ENCODE measurements around the gene DPH7.
"Not testable (repeated sequence)": the region's sequence is repeated elsewhere in the genome, so short reads cannot be mapped to it uniquely, and the experiment has no call there.

The DPH7 gene

GRCh38 chr9:137578518-137579258 is at the start of gene DPH7:
Gene DPH7, minus strand, starts transcription at chr9:137578925. Its CDS starts 148 bp downstream, at chr9:137578777.
- peak; percentile 98 for DNase-seq

GRCh38 chr9:137627406-137627805 is 48.7 kb upstream of the DPH7 start:
- not testable (repeated sequence) for DNase-seq

DNA sequence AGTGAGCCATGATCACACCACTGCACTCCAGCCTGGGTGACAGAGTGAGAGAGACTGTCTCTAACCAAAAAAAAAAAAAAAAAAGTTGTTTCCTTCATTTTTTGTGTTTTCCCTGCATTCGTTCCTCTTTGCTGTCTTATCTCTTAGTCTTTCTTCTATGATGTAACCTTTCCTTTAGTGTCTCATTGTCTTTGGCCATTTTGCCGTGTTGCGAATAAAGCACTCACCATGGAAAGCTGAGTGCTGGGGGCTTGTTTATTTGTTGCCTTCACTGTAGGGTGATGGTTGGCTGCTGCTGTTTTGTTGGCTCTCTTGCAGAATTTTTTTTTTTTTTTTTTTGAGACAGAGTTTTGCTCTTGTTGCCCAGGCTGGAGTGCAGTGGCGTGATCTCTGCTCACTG is 47.7 kb upstream of the DPH7 start:
- no peak for DNase-seq

DNA sequence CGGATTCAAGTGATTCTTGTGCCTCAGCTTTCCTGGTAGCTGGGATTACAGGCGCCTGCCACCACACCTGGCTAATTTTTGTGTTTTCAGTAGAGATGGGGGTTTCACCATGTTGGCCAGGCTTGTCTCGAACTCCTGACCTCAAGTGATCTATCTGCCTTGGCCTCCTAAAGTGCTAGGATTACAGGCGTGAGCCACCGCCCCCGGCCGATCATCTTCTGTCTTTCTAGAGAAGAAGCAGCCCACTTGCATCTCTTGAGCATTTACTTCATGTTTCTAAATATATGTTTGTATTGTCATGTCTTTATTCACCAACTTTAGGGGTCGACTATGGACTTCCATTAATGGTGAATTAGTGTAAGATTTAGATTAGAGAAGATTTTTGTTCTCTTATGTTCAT is 43.5 kb upstream of the DPH7 start:
- not testable (repeated sequence) for DNase-seq

- no peak for DNase-seq
Measured at GRCh38 chr9:137621131-137621757, 42.5 kb upstream of the DPH7 start.

- no peak for DNase-seq
Measured at GRCh38 chr9:137620581-137620980, 41.9 kb upstream of the DPH7 start.

- DNase-seq, result no peak
Measured at GRCh38 chr9:137620048-137620405, 41.3 kb upstream of the DPH7 start.

GRCh38 chr9:137619240-137620047 is 40.7 kb upstream of the DPH7 start:
- DNase-seq, result no peak

DNA sequence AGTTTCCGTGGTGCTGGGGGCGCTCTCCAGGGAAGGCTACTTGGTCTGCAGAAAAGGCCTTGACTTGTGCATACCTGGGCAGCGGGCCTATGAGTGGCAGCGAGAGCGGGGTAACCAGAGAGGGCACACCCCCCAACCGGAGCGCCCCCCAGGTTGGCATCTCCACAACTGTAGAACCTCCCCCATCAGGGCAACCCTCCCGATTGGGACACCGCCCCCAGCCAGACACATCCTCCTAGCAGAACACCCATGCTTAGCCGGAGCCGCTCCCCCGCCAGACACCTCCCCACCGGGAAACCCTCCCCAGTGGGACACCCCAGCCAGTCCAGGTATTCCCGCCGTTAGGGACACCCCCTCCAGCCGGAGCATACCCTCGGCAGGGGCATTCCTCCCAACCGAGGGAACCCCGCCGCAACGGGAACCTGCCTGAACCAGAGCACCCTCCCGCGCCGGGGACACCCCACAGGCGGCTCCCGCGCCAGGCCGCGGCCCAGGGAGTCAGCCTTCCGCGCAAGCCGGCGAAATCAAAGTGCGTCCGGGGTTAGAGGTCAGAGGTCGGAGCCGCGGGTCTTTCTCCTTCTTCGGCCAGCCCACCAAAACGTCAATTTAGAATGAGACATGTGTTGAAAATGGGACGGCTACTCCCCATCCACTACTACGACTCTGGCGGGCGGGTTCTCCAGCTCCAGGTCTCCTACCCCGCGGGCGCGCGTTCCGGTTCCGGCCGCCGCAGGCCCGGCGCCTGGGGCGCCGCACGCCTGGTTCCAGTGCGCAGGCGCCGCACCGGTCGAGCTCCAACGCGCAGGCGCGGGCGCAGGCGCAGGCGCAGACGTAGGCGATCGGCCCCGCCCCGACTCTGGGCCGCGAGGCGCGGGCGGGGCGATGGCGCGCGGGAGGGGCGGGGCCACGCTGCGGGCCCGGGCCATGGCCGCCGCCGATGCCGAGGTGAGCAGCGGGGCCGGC is 39.7 kb upstream of the DPH7 start, which contains the start of gene EHMT1:
EHMT1 (plus strand) TSS at position 901 of the 963 bp plus-strand sequence; CDS start at position 925, 24 bp downstream.
- peak; percentile 87 for DNase-seq

- no peak for DNase-seq
Measured at GRCh38 chr9:137615387-137615871, 36.7 kb upstream of the DPH7 start.

GRCh38 chr9:137614631-137615386 is 36.1 kb upstream of the DPH7 start:
- no peak for DNase-seq

GRCh38 chr9:137613738-137614523 is 35.2 kb upstream of the DPH7 start:
- DNase-seq, result no peak

DNA sequence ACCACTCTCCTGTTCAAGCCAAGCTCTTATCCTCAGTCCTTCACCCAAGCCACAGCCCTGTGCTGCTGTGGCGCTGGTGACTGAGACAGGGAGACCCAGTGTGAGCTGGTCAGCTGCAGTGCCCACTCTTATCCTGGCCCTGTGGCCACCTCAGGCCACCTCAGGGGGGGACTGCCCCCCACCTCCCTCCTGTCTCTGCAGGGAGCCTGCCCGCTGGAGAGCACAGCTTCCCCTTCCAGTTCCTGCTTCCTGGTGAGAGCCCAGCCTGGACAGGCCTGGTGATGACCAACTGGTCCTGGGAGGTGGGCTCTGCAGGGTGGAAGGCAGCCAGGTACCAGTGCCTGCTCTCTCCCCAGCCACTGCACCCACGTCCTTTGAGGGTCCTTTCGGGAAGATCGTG is 34.5 kb upstream of the DPH7 start:
- DNase-seq, result no peak

DNA sequence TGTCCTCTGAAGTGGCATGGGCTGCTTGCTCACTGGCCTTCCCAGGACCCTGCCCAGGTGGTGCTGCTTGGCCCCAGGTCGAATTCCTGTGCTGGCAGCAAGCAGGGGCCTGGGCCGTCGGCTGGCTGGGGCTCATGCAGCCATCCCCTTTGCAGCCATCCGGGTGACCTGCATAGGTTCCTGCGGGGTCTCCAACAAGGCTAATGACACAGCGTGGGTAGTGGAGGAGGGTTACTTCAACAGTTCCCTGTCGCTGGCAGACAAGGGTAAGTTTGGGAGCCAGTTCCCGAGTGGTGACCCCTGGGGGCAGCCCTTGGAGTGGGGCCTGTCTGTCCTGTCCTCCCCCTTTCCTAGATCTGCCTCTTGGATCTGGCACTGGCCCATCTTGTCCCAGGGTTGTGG is 34.0 kb upstream of the DPH7 start:
- DNase-seq, result no peak

GRCh38 chr9:137611623-137612609 is 33.2 kb upstream of the DPH7 start:
- DNase-seq, result peak; percentile 47

GRCh38 chr9:137610944-137611343 is 32.2 kb upstream of the DPH7 start:
- no peak for DNase-seq

DNA sequence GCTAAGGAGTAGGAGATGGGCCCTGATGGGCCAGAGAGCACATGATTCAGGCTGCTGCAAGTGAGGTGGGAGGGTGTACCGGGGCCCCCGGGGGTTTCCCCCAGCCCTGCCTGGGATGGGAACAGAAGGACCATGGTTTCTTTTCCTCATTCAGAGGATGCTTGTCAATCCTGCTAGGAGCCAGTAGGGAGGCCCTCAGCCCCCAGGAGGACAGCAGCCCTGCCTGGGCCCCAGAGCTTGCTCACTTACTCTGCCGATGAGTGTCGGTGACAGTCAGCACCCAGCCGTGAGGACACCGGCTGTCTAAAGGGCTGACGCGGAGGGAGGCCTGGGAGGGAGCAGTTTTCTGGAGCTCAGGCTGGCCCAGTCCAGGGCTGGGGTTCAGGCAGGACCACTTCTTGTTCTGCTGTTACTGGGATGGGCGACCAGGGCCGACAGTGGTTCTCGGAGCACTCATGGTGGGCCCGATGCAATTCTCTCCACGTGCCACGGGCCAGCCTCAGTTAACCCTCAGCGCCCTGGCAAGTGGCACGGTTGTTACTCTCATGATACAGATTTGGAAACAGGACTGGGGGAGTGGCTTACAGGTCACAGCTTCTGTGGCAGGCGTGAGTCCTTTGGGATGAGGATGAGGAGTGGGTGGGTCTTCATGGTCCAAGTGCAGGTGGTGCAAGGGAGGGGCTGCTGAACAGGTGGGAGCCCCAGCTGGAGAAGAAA is 28.6 kb upstream of the DPH7 start:
- DNase-seq, result no peak

DNA sequence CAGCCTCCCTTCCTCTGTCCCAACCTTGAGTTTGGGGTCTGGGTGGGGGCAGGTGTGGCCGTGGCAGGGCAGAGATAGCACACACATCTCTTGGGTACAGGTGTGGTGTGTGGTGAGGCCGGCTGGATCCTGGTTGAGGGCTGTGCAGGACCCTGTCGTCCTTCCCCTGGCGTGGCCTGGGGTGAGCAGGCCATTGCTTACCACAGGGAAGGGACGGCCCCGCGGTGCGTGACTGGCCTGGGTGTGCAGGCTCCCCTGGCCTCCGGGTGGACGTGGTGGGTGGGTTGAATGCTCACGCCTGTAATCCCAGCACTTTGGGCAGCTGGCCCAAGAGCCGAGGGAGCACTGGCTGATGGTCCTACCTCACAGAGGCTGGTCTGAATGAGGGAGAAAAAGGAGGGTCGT is 28.0 kb upstream of the DPH7 start:
- no peak for DNase-seq

Data from activated naive CD4-positive, alpha-beta T cell treated with anti-CD3 and anti-CD28 coated beads, Interleukin-2, amount 50 U/mL, for 16 hours (primary cell).